ENCODE results near the gene SBNO2.

SBNO2 gene

DNA sequence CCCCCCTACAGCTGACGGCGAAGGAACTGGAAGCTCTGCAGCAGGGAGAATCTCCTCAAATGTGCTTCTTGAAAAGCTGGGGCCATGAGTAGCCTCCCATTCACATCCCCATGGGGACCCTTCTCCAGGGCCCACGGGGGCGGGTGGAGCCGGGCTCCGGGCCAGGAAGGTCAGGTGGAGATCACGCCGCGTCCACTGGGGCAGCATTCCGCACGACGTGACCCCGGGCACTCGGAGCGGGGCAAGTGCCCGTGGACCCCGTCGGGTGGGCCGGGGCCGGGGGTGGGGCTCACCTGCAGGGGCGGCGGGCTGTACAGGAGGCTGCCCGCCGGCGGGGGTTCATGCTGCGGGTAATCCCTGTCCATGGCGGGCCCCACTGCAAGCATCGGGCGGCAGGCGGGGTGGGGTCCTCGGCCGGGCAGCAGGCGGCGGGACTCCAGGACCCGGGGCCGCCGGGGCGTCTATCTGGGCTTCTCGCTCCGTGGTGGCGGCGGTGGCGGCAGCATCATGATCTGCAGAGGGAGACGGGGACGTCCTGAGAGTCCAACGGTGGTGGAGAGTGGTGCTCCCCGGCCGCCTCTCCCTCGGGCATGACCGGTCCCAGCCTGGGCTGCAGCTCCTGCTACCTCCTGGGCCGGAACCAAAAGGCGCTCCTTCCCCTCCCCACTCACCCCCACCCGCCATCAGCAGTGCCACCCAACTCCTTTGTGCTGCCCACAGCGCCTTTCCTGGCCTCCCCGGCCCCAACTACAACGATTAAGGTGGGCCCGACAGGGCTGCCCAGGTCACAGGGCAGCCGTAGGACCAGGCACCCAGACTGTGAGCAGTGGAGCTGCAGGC, 20.0 kb downstream of the SBNO2 start:
- DNase-seq (ENCODE audit: low read depth), result no peak

GRCh38 chr19:1151917-1152587, 22.0 kb downstream of the SBNO2 start:
- DNase-seq (ENCODE audit: low read depth), result no peak

GRCh38 chr19:1151037-1151724, 22.9 kb downstream of the SBNO2 start:
- no peak for DNase-seq (ENCODE audit: low read depth)

- DNase-seq (ENCODE audit: low read depth), result no peak
These were observed 23.6 kb downstream of the SBNO2 start for GRCh38 chr19:1150333-1151036.

DNA sequence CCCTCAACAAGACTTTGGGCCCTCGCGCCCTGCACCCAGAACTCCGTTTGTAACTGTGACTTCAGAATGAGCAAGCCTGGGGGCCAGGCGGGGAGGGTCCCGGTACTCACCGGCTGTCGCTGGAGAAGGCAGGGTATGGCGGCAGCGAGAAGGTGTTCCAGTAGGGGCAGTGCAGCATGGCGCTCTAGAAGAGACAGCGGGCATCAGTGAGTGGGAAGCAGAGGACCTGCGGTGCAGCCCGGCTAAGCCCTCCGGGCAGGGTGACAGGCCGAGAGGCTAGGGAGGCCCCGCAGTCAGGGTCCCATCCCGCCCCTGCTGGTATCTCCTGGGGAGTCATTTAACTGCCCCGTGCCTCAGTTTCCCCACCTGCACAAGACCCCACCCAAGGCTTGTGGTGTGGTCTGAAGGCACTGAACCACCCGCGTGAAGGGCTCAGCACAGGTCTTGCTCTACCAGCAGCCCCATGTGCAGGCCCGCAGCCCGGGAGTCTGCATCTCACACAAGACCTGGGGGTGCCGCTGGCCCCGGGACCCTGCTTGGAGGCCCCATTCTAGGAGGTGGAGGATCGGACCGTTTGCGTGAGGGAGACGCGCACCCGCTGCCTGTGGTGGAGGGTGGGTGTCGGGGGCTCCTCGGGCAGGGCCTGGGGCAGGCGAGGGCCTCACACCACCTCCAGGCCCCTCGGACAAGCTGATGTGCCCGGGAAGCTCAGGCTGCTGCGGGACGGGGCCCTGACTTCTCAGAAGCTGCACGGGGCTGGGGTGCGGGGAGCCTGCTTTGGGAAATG, 24.6 kb downstream of the SBNO2 start:
- DNase-seq (ENCODE audit: low read depth), result no peak

GRCh38 chr19:1147934-1148549, 26.0 kb downstream of the SBNO2 start:
- DNase-seq (ENCODE audit: low read depth), result no peak

DNA sequence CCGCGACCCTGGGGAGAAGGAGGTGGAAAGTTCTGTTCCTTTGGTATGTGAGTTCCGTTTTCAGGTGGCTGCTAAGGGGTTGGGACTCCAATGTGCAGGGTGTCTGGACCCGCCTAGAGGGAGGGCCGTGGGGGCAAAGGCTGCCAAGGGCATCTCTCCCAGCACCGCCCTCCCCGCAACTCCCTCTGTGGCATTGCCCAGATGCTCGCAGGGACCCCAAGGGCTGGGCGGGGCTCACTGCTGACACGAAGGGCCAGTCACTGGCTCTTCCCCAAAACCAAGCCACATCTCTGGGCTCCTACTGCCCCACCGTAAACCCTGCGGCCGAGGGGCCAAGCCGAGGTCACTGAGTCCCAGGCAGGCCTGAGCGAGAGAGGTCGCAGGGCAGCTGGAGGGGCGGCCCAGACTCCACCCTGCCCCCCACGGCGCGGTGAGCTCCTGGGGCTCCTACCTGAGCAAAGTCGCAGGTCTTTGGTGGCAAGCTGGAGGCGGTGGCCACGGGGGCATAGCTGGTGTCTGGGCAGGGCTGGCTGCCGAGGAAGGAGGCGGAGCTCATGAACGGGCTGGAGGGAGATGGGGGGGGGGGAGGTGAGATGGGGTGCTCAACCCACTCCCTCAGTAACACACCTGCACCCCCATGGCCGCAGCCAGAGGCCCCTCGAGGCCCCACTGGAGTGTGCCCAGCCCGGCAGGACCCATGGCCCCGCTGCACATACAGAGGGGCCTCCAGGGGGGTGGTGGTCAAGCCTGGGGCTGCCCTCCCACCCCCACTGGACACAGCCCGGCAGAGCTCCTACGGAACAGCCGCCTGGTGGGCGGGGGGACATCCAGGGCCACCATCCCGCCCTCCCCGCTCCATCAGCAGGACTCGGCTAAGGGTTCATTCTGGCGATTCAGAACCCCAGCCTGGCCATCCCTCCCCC, 26.9 kb downstream of the SBNO2 start:
- no peak for DNase-seq (ENCODE audit: low read depth)

DNA sequence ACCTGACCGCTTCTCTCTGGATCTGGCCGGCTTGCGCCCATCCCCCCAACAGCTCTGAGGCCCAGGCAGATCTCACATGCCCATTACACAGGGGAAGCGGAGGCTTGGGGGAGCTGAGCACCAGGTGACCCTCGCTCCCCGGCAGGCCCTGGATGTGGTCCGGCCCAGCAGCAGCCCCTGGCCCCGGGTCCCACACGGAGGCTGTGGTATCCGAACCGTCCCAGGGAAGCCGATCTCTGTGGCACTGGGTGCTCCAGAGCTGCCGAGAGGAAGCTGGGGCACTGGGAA, 27.7 kb downstream of the SBNO2 start:
- DNase-seq (ENCODE audit: low read depth), result no peak

DNA sequence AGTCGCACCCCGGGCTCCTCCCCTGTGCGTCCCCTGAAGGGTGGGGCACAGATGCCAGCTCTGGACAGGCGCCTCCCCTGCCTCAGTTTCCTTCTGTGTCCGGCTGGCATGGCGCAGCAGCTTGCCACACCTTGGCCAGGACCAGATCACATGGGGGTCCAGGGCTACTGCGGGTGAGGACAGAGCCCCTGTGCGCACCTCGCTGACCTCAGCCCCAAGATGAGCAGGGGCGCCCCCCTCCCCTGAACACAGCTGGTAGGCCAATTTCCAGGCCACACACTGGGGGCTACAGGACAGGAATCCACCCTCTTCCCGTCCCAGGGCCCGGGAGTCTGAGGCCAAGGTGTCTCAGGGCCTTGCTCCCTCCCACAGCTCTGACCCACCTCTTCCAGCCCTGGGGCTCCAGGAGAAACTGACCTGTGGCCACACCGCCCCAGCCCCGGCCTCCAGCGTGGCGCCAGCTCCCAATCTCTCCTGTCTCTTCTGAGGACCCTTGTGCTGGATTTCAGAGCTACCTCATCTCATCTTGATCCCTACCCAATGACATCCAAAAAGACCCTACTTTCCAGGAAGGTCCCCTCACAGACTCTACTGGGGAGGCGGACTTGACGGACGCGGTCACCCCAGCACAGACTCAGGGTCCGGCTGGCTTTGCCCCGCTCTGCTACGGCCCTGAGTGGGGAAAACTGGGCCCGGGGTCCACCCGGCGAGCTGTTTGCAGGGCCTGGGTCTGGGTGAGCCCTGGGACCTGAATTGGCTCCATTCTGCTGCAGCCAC, 28.2 kb downstream of the SBNO2 start:
- no peak for DNase-seq (ENCODE audit: low read depth)

DNA sequence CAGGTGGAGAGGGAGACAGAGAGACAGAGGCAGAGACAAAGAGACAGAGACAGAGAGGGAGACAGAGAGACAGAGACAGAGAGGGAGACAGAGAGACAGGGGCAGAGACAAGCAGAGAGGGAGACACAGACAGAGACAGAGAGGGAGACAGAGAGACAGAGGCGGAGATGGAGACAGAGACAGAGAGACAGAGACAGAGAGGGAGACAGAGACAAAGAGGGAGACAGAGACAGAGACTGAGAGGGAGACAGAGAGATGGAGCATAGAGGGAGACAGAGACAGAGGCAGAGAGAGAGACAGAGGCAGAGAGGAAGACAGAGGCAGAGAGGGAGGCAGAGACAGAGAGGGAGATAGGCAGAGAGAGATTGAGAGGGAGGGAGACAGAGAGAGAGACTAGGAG, 29.3 kb downstream of the SBNO2 start:
- DNase-seq (ENCODE audit: low read depth), result no peak

- no peak for DNase-seq (ENCODE audit: low read depth)
These were observed 30.2 kb downstream of the SBNO2 start for GRCh38 chr19:1143828-1144399.

DNA sequence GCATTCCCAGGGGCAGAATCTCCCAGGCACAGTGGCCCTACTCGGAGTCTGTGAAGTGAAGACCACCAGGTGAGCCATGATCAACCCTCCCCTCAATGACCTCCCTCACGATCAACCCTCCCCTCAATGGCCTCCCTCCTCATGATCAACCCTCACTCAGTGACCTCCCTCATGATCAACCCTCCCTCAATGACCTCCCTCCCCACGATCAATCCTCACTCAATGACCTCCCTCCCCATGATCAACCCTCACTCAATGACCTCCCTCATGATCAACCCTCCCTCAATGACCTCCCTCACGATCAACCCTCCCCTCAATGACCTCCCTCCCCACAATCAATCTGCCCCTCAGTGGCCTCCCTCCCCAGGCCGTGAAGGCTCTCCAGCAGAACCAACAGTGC, 32.1 kb downstream of the SBNO2 start:
- no peak for DNase-seq (ENCODE audit: low read depth)

GRCh38 chr19:1140272-1141027, 33.6 kb downstream of the SBNO2 start:
- no peak for DNase-seq (ENCODE audit: low read depth)

DNA sequence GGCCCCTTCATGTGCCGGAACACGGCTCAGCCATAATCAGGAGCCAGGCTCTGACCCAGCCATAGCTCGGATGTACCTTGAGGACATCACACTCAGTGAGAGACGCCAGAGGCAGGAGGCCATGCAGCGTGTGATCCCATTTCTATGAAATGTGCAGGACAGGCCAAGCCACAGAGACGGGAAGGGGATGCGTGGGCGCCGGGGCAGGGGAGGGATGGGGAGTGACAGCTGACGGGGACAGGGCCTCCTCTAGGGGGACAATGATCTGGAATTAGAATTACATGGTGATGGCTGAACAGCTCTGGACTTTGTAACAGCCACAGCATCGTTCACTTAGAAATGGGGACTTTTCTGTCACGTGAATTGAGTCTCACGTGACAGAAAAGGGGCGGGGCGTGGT, 34.9 kb downstream of the SBNO2 start:
- DNase-seq (ENCODE audit: low read depth), result no peak

DNA sequence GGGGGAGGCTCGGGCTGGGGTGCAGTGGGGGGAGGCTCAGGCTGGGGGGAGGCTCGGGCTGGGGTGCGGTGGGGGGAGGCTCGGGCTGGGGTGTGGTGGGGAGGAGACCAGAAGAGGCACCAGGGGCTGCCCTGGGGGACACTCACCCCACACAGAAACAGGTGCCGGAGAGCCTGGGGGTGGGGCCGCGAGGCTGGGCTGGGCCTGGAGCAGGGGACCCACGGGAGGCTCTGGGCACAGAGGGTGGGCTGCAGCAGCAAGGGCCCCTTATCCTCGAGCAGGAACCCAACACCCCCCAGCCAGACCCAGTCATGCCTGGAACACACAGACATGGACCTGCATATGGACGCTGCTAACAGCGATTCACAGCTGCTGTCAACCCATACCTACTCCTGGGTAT, 35.9 kb downstream of the SBNO2 start:
- no peak for DNase-seq (ENCODE audit: low read depth)

- DNase-seq (ENCODE audit: low read depth), result no peak
These were observed 37.3 kb downstream of the SBNO2 start for GRCh38 chr19:1136621-1137317.

- no peak for DNase-seq (ENCODE audit: low read depth)
These were observed 37.9 kb downstream of the SBNO2 start for GRCh38 chr19:1136201-1136600.

DNA sequence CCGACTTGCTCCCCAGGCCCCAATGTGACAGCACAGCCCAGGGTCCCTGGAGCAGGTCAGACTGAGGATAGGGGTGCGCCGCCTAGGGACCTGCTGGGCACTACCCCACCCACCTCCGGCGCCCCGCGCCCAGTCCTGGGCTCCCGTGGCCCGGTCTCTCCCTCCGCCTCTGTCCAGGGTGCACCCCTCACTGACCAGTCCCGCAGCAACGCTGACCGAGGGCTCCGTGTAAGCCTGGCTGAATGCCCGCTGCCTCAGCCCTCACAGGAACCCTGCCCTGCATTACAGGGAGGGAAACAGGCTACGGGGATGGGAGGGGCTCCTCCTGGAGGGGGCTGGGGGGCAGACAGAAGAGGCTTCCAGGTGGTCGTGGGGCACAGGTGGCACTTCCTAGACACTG, 38.6 kb downstream of the SBNO2 start:
- no peak for DNase-seq (ENCODE audit: low read depth)

All from activated T-cell treated with anti-CD3 and anti-CD28 coated beads for 48 hours (primary cell).